ENCODE data around the gene SUSD1.

DNA sequence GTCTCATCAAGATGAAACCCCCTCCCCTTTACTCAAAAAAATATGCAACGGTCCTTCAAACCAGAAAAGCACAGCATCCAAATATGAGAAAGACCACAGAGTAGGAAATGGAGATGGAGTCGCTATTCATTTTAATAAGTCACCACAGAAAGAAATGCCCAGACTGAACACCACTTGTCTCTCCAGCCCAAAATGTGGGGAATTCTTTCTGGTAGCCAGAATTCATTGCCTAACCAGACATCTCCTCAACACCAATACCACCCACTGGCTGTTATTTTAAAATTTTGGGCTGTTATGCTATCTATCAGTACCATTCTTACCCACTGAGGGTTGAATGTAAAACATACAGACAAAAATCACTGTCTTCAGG lies 100.1 kb downstream of the SUSD1 start:
- TF ChIP-seq EZH2 (IDR thresholded peaks at IDR 0.05; ENCODE audit: insufficient read depth, low read length) = no peak
- TF ChIP-seq, protein P1, sequence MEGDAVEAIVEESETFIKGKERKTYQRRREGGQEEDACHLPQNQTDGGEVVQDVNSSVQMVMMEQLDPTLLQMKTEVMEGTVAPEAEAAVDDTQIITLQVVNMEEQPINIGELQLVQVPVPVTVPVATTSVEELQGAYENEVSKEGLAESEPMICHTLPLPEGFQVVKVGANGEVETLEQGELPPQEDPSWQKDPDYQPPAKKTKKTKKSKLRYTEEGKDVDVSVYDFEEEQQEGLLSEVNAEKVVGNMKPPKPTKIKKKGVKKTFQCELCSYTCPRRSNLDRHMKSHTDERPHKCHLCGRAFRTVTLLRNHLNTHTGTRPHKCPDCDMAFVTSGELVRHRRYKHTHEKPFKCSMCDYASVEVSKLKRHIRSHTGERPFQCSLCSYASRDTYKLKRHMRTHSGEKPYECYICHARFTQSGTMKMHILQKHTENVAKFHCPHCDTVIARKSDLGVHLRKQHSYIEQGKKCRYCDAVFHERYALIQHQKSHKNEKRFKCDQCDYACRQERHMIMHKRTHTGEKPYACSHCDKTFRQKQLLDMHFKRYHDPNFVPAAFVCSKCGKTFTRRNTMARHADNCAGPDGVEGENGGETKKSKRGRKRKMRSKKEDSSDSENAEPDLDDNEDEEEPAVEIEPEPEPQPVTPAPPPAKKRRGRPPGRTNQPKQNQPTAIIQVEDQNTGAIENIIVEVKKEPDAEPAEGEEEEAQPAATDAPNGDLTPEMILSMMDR (IDR thresholded peaks at IDR 0.05; ENCODE audit: insufficient read depth, low read depth, low read length) = no peak
